Measurements from ENCODE around the gene TTLL12.

The TTLL12 gene

DNA sequence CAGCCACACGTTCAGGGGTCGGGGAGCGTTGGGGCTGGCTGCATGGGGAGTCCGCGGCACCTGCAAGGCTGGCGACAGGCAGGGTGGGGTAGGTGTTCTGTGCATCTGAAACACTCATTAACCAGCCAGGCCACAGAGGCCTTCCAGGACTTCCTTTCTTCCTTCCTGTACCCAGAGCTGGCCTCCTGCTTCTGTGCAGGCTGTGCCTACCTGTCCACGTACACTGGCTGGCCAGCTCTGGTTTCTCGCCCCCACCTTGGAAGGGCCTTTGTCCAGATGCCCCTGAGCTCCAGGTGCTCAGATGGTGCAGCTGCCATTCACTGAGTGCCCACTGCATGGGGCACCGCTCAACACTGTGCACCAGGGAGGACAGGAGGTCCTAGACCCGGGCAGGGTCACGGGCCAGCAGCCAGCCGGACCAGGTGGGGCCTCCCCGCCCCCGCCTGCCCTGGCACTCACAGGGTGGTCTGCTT is 15.9 kb downstream of the TTLL12 start:
- no peak for DNase-seq

DNA sequence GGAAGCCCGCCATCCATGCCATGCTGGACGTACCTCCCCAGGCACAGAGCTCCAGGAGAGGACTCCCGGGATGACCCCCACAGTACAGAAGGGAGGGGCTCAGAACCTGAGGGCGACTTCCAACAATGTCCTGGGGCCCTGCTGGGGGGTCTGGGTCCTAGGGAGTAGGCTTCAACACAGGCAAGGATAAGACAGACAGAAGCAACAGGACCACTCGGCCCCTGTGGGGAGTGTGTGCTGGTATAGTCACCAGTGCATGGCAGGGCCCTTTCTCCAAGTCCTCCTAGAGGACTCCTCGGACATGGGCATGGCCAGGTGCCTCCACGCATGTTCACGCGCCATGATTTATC is 16.8 kb downstream of the TTLL12 start:
- no peak for DNase-seq

DNA sequence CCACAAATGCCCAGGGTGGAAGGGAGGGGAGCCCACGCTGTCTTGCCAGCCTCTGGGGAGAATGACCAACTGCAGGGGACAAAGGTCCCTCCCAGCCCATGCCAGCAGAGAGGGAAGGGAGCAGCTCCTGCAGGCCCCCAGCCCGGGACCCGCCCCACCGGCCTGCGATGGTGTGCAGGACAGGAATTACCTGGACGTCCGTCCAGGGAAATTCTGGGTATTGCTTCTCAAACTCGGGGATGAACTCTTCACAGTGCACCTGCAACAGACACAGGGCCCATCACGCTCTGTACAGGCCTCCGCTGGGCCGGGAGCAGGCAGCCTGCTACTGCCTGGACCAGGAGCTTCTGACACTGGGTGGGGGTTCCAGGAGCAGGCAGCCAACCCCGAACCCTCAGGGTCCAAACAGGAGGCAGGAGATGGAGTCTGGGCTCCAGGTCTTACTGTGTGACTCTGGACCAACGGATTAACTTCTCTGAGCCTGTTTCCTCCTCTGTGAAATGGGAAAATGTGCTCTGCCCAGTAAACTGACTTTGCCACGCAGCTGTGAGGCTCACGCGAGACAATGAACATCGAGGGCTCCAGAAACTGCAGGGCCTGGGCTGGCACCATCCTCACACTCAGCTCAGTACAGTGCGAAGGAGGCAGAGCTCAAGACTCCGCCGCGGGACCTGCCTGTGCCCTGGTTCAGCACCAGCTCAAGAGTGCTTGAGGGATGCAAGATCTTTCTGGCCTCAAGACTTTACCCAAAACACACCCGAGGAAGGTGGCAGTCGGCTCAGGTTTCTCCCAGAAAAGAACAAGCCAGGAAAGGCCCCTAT is 17.4 kb downstream of the TTLL12 start:
- DNase-seq = no peak

DNA sequence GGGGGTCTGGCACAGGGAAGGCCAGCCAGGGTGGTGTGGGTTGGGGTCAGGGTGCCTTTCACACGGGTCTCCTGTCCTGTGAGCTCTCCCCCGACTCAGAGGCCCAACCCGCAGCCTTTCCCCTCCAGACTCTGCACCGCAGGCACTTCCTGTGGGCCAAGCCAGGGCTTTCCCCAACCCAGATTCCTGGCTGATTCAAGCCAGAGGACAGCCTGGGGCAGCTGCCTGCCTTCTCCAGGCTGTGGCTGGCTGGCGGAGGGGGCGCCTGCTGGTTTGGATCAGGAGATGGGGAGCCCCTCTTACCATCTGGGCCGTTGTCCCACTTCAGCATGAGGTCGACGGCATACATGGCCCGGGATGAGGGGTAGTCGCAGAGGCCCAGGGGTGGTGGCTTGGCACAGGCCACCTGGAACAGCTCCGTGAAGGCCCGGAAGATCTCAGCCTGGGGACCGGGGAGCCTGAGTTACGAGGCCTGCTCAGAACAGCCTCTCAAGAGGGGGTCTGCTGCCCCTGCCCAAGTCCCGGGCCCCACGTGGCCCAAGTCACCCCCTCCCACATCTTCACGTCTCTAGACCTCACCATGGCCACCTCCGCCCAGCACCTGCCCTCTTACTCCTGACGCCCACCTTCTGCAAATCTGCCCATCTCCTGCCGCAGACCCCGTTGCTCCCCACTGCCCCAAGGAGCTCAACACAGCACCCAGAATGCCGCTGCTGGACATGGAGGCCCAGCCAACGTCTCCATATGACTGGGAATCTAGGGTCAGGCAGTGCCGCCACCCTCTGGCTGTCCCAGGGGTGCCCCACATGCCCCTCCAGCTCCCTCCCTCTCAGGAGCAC is 18.2 kb downstream of the TTLL12 start:
- no peak for DNase-seq

DNA sequence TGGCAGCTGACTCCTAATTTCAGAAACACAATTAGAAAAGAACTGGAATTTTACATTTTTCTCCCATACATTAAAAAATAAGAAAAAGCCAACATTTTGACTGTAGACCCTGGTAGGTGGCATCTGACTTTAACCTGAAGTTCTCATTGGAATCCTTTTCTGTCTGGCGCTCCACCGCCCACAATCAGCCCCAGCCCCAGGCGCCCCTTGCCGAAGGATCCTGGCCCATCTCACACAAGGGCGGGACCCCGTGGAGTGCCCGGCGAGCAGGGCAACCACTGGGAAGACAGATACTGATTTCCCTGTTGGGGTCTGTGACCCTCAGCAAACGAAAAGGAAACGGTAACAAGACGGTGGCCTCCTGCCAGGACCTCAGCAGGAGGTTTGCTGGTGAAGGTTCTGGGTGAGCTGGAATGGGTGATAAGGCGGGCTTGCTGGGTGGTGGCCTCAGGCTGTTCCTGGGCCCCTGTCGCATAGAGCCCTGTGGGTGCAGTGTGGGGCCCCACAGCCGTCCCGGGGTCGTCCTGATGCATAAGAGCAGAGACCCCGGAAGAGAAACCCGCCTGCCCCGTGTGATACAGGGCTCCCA is 19.8 kb downstream of the TTLL12 start:
- no peak for DNase-seq

DNA sequence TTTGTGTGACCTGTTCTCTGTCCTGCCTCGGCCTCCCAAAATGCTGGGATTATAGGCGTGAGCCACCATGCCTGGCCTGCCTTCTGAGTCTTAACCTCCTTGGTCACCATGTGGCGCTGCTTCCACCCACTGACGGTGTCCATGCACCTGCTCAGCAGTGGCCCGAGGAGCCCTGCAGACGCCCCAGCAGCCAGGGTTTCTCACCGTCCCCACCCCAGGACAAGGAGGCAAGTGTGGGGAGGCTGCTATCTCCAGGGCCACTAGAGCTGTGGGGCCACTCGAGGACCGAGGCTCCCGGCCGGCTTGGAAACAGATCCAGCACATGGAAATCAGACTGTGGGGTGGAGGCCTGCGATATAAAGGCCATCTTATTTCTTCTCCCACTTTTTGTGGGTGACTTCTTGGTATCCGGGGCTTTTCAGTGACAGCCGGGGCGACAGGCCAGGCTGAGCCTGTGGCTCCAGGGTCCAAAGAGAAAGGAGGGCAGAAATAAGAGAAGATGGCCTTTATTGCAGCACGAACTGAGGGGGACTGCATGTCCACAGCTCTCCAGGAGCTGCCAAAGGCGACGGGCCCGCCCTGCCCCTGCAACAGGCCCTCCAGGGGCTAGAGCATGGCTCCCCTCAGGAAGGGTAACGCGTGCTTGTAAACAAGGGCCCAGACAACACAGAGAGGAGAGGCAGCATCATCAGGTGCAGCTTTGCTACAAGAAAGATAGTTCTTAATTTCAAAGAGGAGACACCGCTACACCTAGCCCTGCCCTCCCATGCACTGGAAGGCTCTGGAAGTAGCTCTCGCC is 20.6 kb downstream of the TTLL12 start:
- DNase-seq = no peak

DNA sequence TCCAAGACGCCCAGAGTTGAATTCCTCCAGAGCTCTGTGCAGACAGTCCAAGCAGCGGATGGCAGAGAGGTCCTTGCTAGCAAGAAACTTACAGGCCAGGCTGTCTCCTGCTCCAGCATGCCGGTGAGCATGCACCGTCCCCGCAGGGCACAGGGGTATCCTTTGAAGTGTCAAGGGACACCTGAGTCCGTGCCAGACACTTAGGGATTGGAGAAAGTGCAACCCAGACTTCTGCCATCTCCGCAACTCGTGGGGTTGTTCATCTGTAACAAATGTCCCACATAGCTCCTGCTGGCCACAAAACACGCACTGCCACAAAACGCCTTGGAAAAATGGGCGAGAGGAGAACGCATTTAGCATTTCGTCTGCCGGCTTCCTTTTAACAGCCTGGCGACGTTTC is 22.3 kb downstream of the TTLL12 start:
- DNase-seq = no peak

DNA sequence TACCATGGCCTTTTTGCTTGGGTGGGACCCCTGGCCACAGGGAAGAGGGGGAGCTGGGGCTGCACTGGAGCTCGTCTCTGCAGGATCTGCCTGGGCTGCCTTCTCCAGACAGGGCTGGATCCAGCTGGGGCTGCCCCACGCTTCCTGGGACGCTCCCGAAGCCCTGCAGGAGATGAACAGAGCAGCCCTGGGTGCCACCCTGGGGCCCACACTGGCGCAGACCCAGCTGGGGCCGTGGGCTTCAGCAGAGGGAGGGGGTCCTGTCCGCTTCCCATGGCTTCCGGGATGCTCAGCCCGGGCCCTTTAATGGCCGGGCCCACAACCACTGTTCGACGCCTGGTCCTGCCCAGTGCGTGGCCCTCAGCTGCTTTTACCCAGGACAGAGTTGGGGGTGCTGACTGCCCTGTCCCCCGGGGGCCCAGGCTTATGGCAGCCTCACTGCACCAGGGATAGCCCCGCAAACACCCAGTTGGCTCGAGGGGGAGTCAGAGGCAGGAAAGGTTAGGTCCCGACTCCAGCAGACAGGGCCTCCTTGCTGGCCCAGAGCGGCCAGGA is 23.6 kb downstream of the TTLL12 start:
- DNase-seq = no peak

DNA sequence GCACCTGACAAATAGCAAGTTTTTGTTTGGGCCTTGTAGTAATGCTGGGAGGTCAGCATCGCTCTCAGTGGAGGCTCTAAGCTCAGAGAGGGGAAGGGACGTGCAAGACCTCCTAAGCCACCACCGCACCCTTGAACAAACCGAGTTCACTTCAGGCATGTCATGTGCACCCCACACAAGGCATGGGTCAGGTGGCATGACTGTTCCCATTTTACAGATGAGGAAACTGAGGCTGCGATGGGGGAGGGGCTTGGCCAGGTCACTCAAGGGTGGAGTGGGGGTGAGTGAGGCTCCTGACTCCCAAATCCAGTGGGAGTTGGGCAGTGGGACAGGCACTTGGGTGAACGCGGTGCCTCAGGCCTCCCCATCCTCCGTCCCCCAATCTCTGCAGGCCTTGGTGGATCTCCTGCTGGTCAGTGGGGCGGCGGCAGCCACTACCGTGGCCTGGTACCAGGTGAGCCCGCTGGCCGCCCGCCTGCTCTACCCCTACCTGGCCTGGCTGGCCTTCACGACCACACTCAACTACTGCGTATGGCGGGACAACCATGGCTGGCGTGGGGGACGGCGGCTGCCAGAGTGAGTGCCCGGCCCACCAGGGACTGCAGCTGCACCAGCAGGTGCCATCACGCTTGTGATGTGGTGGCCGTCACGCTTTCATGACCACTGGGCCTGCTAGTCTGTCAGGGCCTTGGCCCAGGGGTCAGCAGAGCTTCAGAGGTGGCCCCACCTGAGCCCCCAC is 24.4 kb downstream of the TTLL12 start:
- DNase-seq = no peak

DNA sequence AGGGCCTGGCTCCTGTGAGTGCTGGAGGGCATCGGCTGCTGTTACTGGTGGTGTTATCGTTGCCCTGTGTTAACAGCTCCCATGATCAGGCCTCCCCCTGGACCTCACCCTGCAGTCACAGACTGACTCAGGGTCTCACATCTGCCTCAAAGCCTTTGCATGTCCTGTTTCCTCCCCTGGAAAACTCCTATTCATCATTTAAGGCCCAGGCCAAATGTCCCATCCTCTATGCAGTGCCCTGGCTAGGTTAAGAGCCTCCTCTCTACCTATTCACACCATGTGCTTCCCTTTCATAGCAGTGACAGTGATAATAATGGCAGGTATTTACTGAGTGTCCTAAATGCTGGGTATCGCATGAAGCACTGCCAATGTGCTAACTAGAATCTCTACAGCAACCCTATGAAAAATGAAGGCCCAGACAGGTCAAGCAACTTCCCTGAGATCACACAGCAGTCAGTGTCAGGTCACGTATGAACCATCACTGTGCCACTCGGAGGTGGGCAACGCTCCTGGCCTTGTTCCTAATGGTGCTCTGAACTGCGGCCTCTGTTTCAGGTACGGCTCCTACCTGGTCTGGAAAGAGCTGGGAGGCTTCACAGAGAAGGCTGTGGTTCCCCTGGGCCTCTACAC is 26.3 kb downstream of the TTLL12 start:
- DNase-seq = no peak

DNA sequence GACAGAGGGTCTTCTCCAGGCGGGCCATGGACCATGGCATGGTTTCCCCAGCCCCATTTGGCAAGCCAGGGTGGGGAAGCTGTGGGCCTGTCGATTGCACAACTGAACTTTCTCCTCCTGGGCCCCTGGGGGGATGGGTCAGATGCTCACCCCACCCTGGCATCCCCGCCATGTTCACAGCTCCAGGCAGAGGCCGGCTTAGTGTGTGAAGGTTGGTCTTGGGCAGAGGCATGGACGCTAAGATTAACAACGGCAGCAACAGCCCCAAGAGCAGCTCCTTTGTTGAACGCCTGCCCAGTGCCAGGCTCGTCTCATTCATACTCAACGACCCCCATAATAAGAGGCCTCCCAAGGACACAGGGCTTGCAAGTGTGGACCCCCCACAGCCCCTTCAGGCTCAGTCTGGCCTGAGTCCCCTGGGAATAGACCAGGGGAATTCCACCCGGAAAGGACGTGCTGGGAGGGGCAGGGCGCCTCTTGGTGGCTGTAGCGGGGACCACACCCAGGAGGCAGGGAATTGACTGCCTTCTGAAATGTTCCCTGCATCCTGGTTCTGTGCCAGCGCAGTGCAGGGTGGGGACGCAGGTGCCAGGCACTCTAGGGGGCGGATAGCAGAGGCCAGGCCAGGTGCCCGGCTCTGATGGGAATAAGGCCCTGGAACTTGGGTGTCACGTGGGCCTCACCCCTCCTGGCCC is 27.3 kb downstream of the TTLL12 start:
- no peak for DNase-seq

DNA sequence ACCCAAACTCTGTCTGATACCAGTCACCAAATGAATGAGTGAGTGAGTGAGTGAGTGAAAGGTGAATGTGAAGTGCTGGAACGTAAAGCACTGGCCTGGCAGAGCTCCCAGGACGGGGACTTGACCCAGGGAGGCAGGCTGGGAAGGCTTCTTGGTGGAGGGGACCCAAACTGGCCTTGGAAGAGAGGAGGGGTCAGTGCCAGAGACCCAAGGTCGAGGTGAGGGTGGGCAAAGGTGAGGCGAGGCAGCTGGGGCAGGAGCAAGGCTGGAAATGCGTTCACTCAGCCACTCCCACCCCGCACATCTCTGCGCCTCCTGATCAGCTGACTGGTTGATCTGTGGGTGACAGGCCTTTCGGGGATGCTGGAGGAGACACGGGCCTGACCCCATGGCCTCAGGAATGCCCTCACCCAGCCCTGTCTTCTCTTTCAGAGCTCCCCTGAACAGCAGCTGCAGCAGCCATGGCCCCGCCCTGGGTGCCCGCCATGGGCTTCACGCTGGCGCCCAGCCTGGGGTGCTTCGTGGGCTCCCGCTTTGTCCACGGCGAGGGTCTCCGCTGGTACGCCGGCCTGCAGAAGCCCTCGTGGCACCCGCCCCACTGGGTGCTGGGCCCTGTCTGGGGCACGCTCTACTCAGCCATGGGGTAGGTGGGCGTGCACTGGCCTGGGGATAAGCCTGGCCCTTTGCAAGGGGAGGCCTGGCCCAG is 28.0 kb downstream of the TTLL12 start:
- no peak for DNase-seq

DNA sequence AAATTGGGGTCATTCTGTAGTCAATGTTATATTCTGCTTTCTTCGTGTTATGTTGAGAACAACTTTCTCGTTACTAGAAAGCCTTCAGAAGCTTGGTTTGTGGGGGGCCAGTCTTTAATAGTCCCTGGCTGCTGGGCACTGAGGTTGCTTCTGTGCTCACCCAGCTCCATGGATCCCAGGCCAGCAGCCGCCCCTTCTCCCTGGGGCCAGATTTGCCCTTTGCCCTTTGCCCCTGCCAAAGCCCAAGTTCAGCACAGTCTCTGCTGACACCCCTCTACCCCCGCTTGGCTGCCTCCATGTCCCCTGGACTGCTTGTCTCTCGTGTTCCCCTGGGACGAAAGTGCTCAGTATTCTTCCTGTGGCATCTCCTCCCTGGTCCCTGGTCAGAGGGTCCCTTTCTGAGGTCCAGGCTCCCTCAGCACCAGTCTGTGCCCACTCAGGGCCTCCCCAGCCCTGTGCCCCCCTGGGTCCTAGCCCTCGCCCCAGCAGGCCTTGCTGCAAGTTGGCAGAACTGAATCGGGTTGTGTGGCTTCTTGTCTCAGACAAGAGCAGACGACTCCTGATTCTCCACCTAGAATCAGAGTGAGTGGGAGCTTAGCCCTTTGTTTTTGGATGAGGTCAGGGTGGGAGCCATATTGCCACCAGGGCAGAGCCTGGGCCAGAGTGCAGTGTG is 28.9 kb downstream of the TTLL12 start:
- no peak for DNase-seq

DNA sequence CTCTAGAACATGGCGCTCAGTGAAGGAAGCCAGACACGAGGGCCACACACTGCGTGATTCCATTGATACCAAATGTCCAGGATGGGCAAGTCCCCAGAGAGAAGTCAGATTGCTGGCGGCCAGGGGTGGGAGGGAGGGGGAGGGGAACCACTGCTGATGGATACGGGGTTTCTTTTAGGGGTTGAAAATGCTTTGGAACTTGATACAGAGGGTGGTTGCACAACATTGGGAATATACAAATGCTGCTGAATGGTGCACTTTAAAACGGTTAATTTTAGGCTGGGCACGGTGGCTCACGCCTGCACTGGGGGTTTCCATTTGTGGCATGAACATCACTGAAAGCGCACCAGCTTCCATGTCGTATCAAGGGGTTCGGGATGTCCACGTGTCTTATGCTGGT is 30.5 kb downstream of the TTLL12 start:
- no peak for DNase-seq

DNA sequence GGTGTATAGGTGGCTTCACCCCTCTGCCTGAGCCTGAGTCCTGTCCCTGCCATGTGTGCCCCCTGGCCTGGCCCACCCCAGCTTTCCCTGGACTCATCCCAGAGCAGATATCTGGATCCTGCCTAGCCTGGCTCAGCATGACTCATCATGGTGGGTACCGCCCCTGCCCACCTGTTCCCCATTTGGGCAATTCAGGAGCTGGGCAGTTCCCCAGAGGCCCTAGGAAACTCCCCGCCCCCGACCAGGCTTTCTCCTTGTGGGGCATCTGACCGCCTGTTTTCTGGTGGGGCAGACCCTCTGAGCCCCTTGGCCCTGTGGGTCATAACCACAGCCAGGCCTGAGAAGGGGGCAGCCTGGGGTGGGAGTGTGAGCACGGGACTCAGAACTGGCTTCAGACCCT is 31.1 kb downstream of the TTLL12 start:
- DNase-seq = no peak

DNA sequence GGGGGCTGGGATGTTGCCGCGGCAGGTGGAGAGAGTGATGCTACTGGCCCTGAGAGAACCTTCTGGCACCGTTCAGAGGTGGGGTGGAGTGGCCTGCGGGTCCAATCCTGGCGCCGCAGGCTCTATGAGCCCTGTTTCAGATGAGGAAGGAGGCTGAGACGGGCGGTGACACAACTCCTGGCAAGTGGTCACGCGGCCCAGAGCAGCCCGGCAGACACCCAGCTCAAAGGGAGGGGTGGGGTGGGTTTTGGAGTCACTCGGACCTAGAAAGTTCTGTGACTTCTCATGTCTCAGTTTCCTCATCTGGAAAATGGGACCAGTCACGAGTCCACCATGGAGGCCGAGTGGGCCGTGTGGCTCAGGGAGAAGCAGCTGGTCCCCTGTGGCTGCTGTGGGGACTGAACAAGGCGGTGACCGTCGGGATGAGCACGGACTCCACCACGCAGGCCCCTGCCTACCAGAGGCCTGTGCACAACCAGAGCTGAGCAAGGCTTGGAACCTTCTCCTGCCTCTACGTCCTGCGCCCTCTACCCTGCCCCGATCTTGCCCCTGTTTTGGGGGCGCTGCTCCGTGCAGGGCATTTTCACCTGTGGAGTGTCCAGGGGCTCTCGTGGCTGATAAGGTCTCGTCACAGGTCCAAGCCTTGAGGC is 31.9 kb downstream of the TTLL12 start:
- peak; percentile 55 for DNase-seq

DNA sequence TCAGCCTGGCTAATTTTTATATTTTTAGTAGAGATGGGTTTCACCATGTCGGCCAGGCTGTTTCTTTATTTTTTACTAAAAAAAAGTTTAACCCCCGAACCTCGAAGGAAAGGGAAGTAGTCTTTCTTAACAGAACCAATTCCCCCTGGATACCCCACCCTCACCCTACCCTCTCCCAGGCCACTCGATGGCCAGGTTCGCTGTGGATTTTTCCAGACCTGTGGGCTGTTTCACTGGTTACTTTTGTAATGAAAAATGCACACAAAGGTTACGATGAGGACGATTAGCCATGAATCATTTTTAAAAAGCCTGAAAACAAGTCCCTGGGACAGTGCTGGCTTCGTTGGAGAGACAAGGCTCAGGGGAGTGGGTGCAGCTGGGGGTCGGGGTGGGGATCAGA is 33.0 kb downstream of the TTLL12 start:
- no peak for DNase-seq

DNA sequence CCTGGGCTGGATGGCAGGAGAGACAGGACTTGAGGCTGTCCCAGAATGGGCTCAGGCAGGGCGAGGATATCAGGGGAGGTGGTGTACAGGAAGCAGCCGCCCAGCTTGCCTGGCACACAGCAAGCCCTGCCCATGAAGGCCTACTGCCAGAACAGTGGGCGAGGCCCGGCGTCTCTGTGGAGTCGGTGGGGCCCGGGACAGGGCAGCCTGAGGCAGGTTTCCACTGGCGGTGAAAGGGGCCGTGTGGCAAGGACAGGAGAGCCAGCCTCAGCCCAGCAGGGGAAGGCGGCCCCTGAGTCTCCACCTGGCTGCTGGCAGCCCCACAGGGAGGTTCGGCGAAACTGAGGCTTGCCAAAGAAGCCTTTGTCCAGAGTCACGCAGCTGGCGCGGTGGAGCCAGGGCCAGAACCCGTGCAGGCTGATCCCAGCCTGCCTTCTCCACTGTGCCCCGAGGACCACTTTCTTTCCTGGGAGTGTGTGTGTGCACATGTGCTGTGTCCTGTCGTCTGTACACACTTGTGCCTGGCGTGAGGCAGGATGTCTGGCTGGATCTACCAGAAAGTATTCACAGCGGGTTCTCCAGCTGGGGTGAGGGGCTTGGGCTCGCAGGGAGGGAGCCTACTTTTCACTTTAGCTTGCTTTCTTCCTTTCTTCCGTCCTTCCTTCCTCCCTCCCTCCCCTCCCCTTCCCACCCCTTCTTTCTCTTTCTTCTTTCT is 34.4 kb downstream of the TTLL12 start:
- peak; percentile 53 for DNase-seq

All from CD4-positive, alpha-beta T cell treated with Interferon gamma for 1 hour (primary cell).